Central memory CD8-positive, alpha-beta T cell (primary cell): Measurements from ENCODE around the gene MAML3.

Experiments used
- ATAC-seq: fragments of 150-1000 bp; cut with Tn5 transposase; replicated peaks from 2 replicates; pipeline ENCODE4 v1.10.0; 2022; ENCODE audit warnings: mild to moderate bottlenecking, moderate FRiP score, moderate number of reproducible peaks; ENCODE audit not compliant: poor library complexity, severe bottlenecking; ENCODE audit errors: extremely low read depth
- DNase-seq, 2 donors: peaks; one replicate each; pipeline ENCODE4 v3.0.0; 2021; ENCODE audit warnings: low spot score in 2 of 2
- H3K27ac Mint-ChIP-seq: one replicate; pipeline ENCODE4 v1.8.0; 2022; ENCODE audit warnings: low read depth, mild to moderate bottlenecking, moderate library complexity, mixed read lengths
- H3K27me3 Mint-ChIP-seq: one replicate; pipeline ENCODE4 v1.8.0; 2022; ENCODE audit warnings: mixed read lengths
- H3K36me3 Mint-ChIP-seq: one replicate; pipeline ENCODE4 v1.8.0; 2022; ENCODE audit warnings: mild to moderate bottlenecking, moderate library complexity, mixed read lengths; ENCODE audit not compliant: insufficient read depth
- H3K4me1 Mint-ChIP-seq: one replicate; pipeline ENCODE4 v1.8.0; 2022; ENCODE audit warnings: mixed read lengths
- H3K4me3 Mint-ChIP-seq: one replicate; pipeline ENCODE4 v1.8.0; 2022; ENCODE audit warnings: mild to moderate bottlenecking, moderate library complexity, mixed read lengths
- H3K9me3 Mint-ChIP-seq: one replicate; pipeline ENCODE4 v1.8.0; 2022; ENCODE audit warnings: mixed read lengths

The MAML3 gene

DNA sequence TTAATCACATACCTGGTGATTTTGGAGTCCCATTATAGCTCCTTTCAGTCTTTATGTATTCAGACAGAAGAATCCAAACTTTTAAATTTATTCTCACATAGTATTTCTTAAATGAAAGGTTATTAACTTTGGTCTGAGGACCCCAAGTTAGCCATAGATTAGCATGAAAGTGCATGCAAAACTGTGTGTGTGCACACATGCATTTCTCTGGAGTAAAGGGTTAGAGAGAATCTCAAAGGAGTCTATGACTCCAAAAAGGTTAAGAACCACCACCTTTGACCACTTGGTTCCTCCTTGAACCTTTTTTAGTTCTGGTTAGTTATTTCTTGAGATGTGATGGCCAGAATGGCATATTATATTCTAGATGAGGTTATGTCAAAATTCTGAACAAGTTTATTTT, 386.4 kb downstream of the MAML3 start:
- Mint-ChIP-seq H3K4me1 (no peaks in the 10 kb centered on the region), H3K9me3 (no peaks in the 10 kb centered on the region), H3K27me3 (no peaks in the 10 kb centered on the region), H3K27ac (no peak overlapping the region), H3K36me3 (peaks cover 2% of the 10 kb centered on the region), H3K4me3 (no peak overlapping the region)
- DNase-seq = no peak
- ATAC-seq = no peak

DNA sequence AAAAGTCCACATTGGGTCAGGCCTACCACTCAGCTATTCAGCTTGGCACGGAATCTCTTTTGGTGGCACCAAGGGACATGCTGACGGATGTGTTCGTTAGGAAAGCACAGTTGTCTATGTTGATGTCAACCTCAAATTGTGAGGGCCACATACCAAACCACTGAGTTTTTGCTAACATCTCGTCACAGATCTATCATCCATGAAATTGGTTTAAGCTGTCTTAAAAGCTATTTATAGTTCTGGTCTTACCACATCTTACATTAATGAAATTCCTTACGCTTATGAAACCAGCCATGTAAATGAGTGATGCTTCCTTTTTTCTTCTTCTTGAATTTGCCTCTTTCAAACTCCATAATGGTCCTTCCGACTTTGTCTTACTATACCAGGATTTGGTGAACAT, 386.8 kb downstream of the MAML3 start:
- H3K27me3 Mint-ChIP-seq = no peaks in the 10 kb centered on the region
- ATAC-seq = no peak
- H3K27ac Mint-ChIP-seq = no peak overlapping the region
- H3K4me1 Mint-ChIP-seq = no peaks in the 10 kb centered on the region
- DNase-seq = no peak
- H3K36me3 Mint-ChIP-seq = peaks cover 2% of the 10 kb centered on the region
- H3K4me3 Mint-ChIP-seq = no peak overlapping the region
- no peaks in the 10 kb centered on the region for H3K9me3 Mint-ChIP-seq

DNA sequence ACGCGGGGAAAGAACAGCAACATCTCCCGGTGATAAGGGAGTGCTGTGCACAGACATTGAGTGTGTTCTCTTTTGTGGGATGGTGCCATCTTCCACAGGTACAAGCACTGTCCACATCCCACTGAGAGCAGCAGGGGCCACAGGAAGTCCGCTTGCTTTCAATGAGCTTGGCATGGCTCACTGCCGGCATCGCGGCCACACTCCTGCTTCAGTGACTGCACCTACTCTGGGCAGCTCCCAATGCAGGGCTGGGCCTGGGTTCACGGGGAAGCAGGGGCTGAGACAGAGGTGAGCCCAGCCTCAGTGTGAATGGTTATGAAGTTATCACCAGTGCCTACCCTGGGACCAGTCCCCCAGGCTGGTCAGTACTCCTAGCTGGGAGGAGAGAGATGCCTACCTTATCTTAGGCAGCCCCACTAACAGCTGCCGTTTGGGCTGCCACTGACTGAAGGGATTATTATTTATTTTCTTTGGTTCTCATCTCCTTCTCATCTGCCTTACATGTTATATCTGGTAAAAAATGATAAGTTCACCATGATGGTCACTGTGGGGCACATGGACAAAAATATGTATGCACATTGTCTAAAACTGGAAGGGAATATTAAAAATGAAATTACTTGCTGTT, 389.2 kb downstream of the MAML3 start:
- no peaks in the 10 kb centered on the region for H3K9me3 Mint-ChIP-seq
- peaks cover 17% of the 10 kb centered on the region for H3K27me3 Mint-ChIP-seq
- H3K27ac Mint-ChIP-seq = no peak overlapping the region
- no peak overlapping the region for H3K4me3 Mint-ChIP-seq
- DNase-seq = no peak
- H3K36me3 Mint-ChIP-seq = peaks cover 2% of the 10 kb centered on the region
- H3K4me1 Mint-ChIP-seq = no peaks in the 10 kb centered on the region
- ATAC-seq = no peak

DNA sequence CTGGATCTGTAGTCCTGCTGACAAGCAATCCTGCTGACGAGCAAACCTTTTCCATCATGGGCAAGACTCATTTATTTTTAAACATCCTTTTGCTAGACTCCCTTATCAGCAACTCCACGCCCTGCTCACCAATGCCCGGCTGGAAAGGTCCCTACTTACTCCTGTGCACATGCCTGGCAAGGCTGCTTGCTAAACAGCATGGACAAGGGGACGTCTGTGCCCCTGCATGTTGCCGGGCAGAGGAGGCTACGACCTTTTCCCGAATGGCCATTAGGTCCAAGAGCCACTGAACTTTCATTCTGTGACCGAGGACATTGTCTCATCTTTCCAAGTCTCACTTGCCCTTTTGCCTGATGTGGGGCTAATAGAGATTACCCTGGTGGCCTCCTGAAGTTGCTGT, 389.8 kb downstream of the MAML3 start:
- no peaks in the 10 kb centered on the region for H3K4me1 Mint-ChIP-seq
- DNase-seq (no peak), ATAC-seq (no peak)
- no peak overlapping the region for H3K27ac Mint-ChIP-seq
- no peak overlapping the region for H3K4me3 Mint-ChIP-seq
- peaks cover 2% of the 10 kb centered on the region for H3K36me3 Mint-ChIP-seq
- H3K27me3 Mint-ChIP-seq = peaks cover 23% of the 10 kb centered on the region
- H3K9me3 Mint-ChIP-seq = no peaks in the 10 kb centered on the region

DNA sequence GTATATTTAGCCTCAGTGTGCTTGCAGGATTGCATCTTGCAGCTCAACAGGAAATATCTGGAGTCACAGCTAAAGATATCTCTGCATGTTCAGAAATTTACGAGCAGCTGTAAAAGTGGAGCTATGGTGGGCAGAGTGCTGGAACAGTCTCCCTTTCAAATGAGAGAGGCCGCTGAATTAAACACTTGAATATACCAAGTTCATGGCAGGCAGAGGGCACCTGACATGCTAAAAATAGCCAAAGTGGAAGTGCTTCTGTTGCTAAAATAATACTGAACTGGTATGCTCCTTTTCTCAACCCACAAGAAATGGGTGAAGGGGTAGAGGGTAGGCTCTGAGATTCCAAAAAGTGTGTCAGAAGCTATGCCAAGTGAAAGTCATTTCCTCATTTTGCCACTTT, 390.3 kb downstream of the MAML3 start:
- Mint-ChIP-seq H3K4me3 (no peak overlapping the region), H3K36me3 (peaks cover 2% of the 10 kb centered on the region), H3K9me3 (no peaks in the 10 kb centered on the region), H3K4me1 (no peaks in the 10 kb centered on the region), H3K27me3 (peaks cover 29% of the 10 kb centered on the region), H3K27ac (no peak overlapping the region)
- DNase-seq (no peak), ATAC-seq (no peak)

DNA sequence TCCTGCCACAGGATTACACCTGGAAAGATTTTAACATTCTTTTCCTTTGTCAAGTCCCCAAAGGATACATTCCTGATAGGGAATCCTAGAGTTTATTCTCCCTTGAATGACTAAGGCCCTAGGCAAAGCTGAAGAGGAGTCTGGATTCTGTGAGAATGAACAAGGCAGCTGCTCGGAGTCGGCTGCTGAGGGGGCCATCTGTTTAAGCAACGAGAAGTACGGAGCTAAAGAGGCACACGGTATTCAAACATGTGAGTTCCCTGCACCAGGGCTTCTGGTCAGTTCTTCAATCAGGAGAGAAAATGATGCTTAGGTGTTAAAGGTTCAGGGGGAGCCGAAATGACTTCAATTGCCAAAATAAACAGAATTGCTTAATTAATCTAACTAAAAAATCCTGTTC, 390.8 kb downstream of the MAML3 start:
- Mint-ChIP-seq H3K36me3 (peaks cover 2% of the 10 kb centered on the region), H3K4me1 (no peaks in the 10 kb centered on the region), H3K27ac (no peak overlapping the region), H3K4me3 (no peak overlapping the region), H3K27me3 (peaks cover 33% of the 10 kb centered on the region), H3K9me3 (no peaks in the 10 kb centered on the region)
- DNase-seq (no peak), ATAC-seq (no peak)

DNA sequence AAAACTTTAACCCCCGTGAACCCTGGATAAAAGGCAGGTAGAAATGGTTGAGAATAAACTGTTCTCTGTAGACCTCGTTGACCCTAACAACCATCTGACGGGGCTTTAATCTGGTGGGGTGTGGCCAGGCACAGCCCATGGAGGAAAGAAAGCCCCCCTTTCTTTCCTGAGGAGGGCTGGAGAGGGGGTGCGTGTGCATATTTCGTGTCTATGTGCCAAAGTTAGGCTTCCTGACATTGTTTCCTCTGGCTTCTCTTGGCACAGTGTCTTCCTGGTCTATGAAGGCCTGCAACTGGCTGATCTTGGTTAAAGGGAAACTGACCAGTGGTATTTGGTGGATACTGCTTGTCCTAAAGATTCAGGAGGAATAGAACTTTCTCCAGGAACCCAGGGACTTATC, 391.3 kb downstream of the MAML3 start:
- no peak overlapping the region for H3K4me3 Mint-ChIP-seq
- H3K27me3 Mint-ChIP-seq = peaks cover 36% of the 10 kb centered on the region
- no peaks in the 10 kb centered on the region for H3K9me3 Mint-ChIP-seq
- DNase-seq (no peak), ATAC-seq (no peak)
- H3K4me1 Mint-ChIP-seq = no peaks in the 10 kb centered on the region
- no peaks in the 10 kb centered on the region for H3K36me3 Mint-ChIP-seq
- H3K27ac Mint-ChIP-seq = no peak overlapping the region

DNA sequence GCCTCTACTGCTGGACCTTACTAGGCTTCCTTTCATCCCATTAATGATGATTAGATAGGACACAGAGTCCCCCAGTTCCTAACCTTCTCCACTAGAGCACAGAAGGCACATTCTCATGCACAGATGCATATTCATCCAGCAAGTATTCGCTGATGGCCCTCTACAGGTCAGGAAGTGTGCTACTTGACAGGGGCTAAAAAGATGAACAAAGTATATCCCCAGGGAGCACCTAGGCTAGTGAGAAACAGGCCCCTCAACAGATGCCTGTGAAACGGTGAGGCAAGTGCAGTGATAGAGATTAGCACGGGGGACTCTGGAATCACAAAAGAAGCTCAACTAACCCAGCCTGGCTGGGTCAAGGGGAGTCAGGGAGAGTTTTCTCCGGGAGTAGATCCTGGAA, 392.5 kb downstream of the MAML3 start:
- Mint-ChIP-seq H3K4me1 (no peaks in the 10 kb centered on the region), H3K27me3 (peaks cover 36% of the 10 kb centered on the region), H3K36me3 (no peaks in the 10 kb centered on the region), H3K27ac (no peak overlapping the region), H3K4me3 (no peak overlapping the region), H3K9me3 (no peaks in the 10 kb centered on the region)
- DNase-seq (no peak), ATAC-seq (no peak)

DNA sequence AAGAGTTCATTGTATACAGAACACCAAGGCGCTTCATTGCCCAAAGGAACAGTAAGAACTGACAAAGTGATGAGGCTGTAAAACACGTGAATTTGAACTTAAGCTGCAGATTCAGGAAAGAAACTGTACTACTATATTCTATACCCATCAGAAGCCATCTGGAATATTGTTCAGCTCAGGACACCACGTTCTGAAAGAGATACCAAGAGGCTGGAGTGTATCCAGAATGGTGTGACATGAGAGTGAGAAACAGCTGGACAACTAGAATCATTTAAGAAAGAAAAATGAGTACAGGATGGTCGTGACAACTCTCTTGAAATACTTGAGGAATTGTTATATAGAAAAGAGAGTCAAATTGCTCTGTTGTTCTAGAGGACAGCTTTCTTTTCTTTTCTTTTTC, 393.4 kb downstream of the MAML3 start:
- H3K4me3 Mint-ChIP-seq = no peak overlapping the region
- H3K4me1 Mint-ChIP-seq = no peaks in the 10 kb centered on the region
- ATAC-seq = no peak
- H3K36me3 Mint-ChIP-seq = no peaks in the 10 kb centered on the region
- peaks cover 37% of the 10 kb centered on the region for H3K27me3 Mint-ChIP-seq
- H3K9me3 Mint-ChIP-seq = no peaks in the 10 kb centered on the region
- DNase-seq = no peak
- H3K27ac Mint-ChIP-seq = no peak overlapping the region

DNA sequence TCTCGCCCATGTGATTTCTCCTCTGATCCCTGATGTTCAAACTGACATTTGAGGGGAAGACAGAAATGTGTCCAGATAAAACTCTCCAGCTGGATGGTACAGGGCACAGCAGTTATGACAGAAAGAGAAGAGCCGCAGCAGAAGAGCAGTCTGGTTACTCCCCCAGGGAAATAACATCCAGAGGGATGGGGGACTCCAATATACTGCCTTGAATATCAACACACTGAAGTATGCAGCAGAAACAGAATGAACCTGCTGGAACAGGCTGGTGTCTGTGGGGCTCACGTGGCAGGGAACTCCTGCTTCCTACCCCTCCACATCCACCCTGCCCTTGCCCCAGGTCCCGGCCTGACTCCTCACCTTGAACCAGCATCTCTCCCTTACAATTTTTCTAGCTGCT, 394.9 kb downstream of the MAML3 start:
- Mint-ChIP-seq H3K27ac (no peak overlapping the region), H3K4me3 (no peak overlapping the region), H3K27me3 (peaks cover 45% of the 10 kb centered on the region), H3K36me3 (no peaks in the 10 kb centered on the region), H3K4me1 (no peaks in the 10 kb centered on the region), H3K9me3 (no peaks in the 10 kb centered on the region)
- ATAC-seq = no peak
- no peak for DNase-seq

DNA sequence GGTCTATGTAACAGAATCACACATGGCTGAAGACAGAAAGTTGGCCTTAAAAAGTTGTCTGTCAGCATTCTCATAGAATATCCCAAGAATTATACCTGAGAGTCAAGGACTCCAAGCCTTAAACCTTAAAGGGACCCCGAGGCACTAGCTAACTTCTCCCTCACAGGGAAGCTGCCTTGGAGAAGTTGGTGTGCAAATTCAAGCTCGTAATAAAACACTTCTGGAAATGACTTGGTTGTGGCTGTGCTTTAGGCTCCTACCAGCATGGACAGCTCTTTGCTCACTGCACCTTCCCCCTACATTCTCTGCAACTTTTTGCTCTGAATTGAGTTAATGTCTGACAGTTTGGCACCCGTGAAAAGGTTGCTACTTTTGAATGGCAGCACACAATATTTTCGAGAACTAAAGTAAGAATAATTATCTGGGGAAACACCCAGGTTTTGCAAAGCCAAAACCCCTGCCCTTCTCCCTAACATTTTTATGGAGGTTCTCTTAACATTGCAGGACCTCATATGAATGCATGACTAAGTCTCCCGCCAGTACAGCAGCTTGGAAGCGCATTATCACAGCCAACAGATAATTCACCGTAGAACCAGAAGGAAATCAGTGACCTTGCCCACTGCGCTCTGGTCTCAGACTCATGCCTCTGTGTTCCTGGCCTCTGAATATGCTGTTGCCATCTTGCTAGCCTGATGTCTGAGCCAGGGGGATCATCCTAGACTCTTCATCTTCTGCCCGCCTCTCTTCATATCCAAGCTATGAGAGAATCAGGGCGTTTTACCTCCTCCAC, 397.4 kb downstream of the MAML3 start:
- H3K4me3 Mint-ChIP-seq = no peak overlapping the region
- no peaks in the 10 kb centered on the region for H3K36me3 Mint-ChIP-seq
- DNase-seq = no peak
- no peak overlapping the region for H3K27ac Mint-ChIP-seq
- peaks cover 40% of the 10 kb centered on the region for H3K27me3 Mint-ChIP-seq
- H3K9me3 Mint-ChIP-seq = no peaks in the 10 kb centered on the region
- H3K4me1 Mint-ChIP-seq = no peaks in the 10 kb centered on the region
- no peak for ATAC-seq

DNA sequence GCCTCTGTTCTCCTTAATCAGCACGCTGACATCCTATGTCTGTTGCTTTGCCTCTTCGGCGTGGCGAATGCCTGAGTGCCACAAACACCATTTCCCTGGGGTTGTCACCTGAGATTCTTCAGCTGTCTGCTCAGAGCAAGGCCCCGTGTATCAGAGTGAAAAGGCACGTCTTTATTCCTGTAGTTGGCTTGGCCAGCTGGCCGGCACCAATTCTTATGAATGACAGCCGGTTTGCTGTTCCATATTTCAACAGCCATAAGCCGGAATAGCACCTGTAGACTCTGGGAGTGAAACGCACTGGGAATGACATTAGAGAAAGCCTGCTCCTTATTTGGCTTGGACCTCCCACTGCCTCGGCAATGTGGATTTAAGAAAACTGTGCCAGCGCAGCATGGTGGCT, 399.0 kb downstream of the MAML3 start:
- H3K27ac Mint-ChIP-seq = no peak overlapping the region
- H3K36me3 Mint-ChIP-seq = no peaks in the 10 kb centered on the region
- no peaks in the 10 kb centered on the region for H3K4me1 Mint-ChIP-seq
- H3K27me3 Mint-ChIP-seq = peaks cover 30% of the 10 kb centered on the region
- DNase-seq = no peak
- H3K9me3 Mint-ChIP-seq = no peaks in the 10 kb centered on the region
- H3K4me3 Mint-ChIP-seq = no peak overlapping the region
- no peak for ATAC-seq

DNA sequence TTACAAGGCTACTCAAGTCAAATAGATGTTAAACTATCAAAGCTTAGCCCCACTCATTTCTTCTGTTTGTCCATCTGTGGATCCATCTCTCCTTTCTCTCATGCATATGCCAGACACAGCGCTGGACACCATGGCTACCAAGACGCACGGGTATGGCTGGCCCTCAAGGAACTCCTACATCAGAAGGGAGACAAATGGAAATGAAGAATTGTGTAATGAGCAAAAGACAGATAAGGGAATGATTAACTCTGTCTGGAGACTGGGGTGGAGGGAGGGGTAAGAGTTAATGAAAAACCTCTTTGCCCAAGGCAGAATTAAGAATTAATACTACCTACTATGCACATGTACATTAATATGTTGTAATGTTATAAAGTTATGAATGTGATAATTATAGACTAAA, 400.3 kb downstream of the MAML3 start:
- Mint-ChIP-seq H3K36me3 (no peaks in the 10 kb centered on the region), H3K27me3 (peaks cover 17% of the 10 kb centered on the region), H3K4me3 (no peak overlapping the region), H3K27ac (no peak overlapping the region), H3K4me1 (no peaks in the 10 kb centered on the region), H3K9me3 (no peaks in the 10 kb centered on the region)
- DNase-seq (no peak), ATAC-seq (no peak)
